GM18505 (cell line): Measurements from ENCODE around the gene EEFSEC.

ENCODE experiments used
- ATAC-seq: cut with Tn5 transposase; IDR thresholded peaks from one replicate; pipeline ENCODE4 v1.9.1; 2021; ENCODE audit not compliant: unreplicated experiment
- POLR2A ChIP-seq: IDR thresholded peaks from 4 replicates; pipeline ENCODE4 v1.6.1; 2011; ENCODE audit warnings: borderline replicate concordance; ENCODE audit not compliant: insufficient read depth, insufficient read length; ENCODE audit errors: extremely low read depth

The EEFSEC gene

GRCh38 chr3:128408693-128409623 lies 255.7 kb downstream of the EEFSEC start:
- ATAC-seq: no peak
- TF ChIP-seq POLR2A: no peak

GRCh38 chr3:128409624-128410581 lies 256.6 kb downstream of the EEFSEC start:
- TF ChIP-seq POLR2A: no peak
- no peak for ATAC-seq

GRCh38 chr3:128410669-128411573 lies 257.6 kb downstream of the EEFSEC start:
- ATAC-seq: no peak

GRCh38 chr3:128411574-128412064 lies 258.3 kb downstream of the EEFSEC start:
- no peak for ATAC-seq
- no peak for TF ChIP-seq POLR2A

More at GRCh38 chr3:128410669-128411573, 257.6 kb downstream of the EEFSEC start:
- TF ChIP-seq POLR2A: no peak

GRCh38 chr3:128412180-128413002 lies 259.1 kb downstream of the EEFSEC start:
- no peak for TF ChIP-seq POLR2A

GRCh38 chr3:128413003-128413370 lies 259.7 kb downstream of the EEFSEC start:
- no peak for TF ChIP-seq POLR2A
- no peak for ATAC-seq

More at GRCh38 chr3:128412180-128413002, 259.1 kb downstream of the EEFSEC start:
- no peak for ATAC-seq

- ATAC-seq: no peak
- no peak for TF ChIP-seq POLR2A
These were observed 260.3 kb downstream of the EEFSEC start for GRCh38 chr3:128413413-128414205.

GRCh38 chr3:128415200-128415772 lies 262.0 kb downstream of the EEFSEC start:
- ATAC-seq: no peak
- no peak for TF ChIP-seq POLR2A

GRCh38 chr3:128415773-128416577 lies 262.7 kb downstream of the EEFSEC start:
- ATAC-seq: no peak

More at GRCh38 chr3:128415773-128416577, 262.7 kb downstream of the EEFSEC start:
- TF ChIP-seq POLR2A: no peak
